ENCODE data around the gene TLX1. TPM values are rescaled to one million over a fixed set of nuclear protein-coding genes. Genes with fewer than 3 reads are reported as not detected.

TLX1 gene
- polyA plus RNA-seq, 2 of the 4 experiments (the other 2 are of a cell fraction): 0.06 TPM; not detected in 1

GRCh38 chr10:101132636-101133473, 1.8 kb downstream of the TLX1 start (continued):
- TF ChIP-seq REST (IDR thresholded peaks at IDR 0.05) (no peak), MAFK (IDR thresholded peaks at IDR 0.05; ENCODE audit: partially characterized antibody) (no peak), EHMT2 (IDR thresholded peaks at IDR 0.05; ENCODE audit: low read depth) (no peak)

- whole genome bisulfite sequencing (ENCODE audit: missing lambda C conversion rate): 85% methylated on average over 44 of the region's 54 CpGs
- ATAC-seq: no peak; a peak in 1 of 6 replicates
- ChIA-PET POLR2A (no interaction called here), CTCF (interaction anchor here (1.7 to 19.4 kb wide), 3 partner anchors 8 to 73 kb away, joined by 3 to 463 read pairs (median 24); no protein-coding TSS in a partner anchor)
- Histone ChIP-seq H3K27ac (no peak overlapping the region), H3K9me3 (no peaks in the 10 kb centered on the region), H3K4me3 (no peak overlapping the region), H3K4me2 (no peak overlapping the region), H3K4me1 (no peaks in the 10 kb centered on the region)
- no peak for DNase-seq (ENCODE audit: low read depth in 1 of 2, low spot score in 1 of 2)
- FAIRE-seq: no peak
- TF ChIP-seq HOXB5 (CRISPR knock-in tag; IDR thresholded peaks at IDR 0.05) (no peak), TFCP2L1 (CRISPR knock-in tag; IDR thresholded peaks at IDR 0.05) (no peak), PHF8 (IDR thresholded peaks at IDR 0.05; ENCODE audit: borderline replicate concordance, low read depth) (no peak), RFX5 (IDR thresholded peaks at IDR 0.05) (no peak), POLR2A (IDR thresholded peaks at IDR 0.05; ENCODE audit: low read length) (no peak), EHMT2 (IDR thresholded peaks at IDR 0.05; ENCODE audit: low read depth) (no peak), USF2 (IDR thresholded peaks at IDR 0.05) (no peak), FOSL2 (IDR thresholded peaks at IDR 0.05) (no peak), FOSL2 (CRISPR knock-in tag; IDR thresholded peaks at IDR 0.05) (no peak), NFE2L2 (conservative IDR thresholded peaks at IDR 0.05; ENCODE audit: low read length) (no peak), HOXB13 (CRISPR knock-in tag; IDR thresholded peaks at IDR 0.05; ENCODE audit: low read depth) (no peak), MYC (IDR thresholded peaks at IDR 0.05; ENCODE audit: borderline replicate concordance, low read length) (no peak), HOXA7 (CRISPR knock-in tag; IDR thresholded peaks at IDR 0.05) (no peak), FOSB (CRISPR knock-in tag; IDR thresholded peaks at IDR 0.05) (no peak), HEYL (CRISPR knock-in tag; IDR thresholded peaks at IDR 0.05) (no peak), ELK1 (IDR thresholded peaks at IDR 0.05; ENCODE audit: low read depth, low read length) (no peak), BHLHE40 (IDR thresholded peaks at IDR 0.05; ENCODE audit: low read depth, low read length) (no peak), JUNB (IDR thresholded peaks at IDR 0.05) (no peak), ESRRA (IDR thresholded peaks at IDR 0.05; ENCODE audit: borderline replicate concordance, low read length) (no peak)
These were observed 2.6 kb downstream of the TLX1 start for GRCh38 chr10:101133489-101134298.

Data from A549 (cell line).